Left lung (tissue), 10 donors: ENCODE data around the gene SLC12A8. TPM values are rescaled to one million over a fixed set of nuclear protein-coding genes. Genes with fewer than 3 reads are reported as not detected.

Source experiments
- ATAC-seq: fragments of 200-7000 bp; cut with Tn5 transposase; one replicate; pipeline ENCODE4 v1.9.1; 2020; ENCODE audit warnings: moderate library complexity
- DNase-seq, 4 donors: peaks; one replicate each; pipeline ENCODE4 v3.0.0-alpha.2; 2013 to 2020
- H3K27ac ChIP-seq, 2 donors: fragments of 200-600 bp; sonication (generic) in 1 of 2; one replicate each; pipeline versions ENCODE4 v1.5.0 to v1.8.0; 2020 to 2021
- H3K27me3 ChIP-seq, 2 donors: fragments of 200-600 bp; sonication (generic) in 1 of 2; one replicate each; pipeline versions ENCODE4 v1.5.0 to v1.8.0; 2020 to 2021
- H3K36me3 ChIP-seq, 2 donors: fragments of 200-600 bp; sonication (generic) in 1 of 2; one replicate each; pipeline versions ENCODE4 v1.5.0 to v1.8.0; 2020 to 2021
- H3K4me1 ChIP-seq, 2 donors: fragments of 200-600 bp; one replicate each; pipeline ENCODE4 v1.8.0; 2021
- H3K4me3 ChIP-seq, 2 donors: fragments of 200-600 bp; sonication (generic) in 1 of 2; one replicate each; pipeline versions ENCODE4 v1.5.0 to v1.8.0; 2020 to 2021; ENCODE audit warnings: mild to moderate bottlenecking in 1 of 2
- H3K9me3 ChIP-seq, 2 donors: fragments of 200-600 bp; sonication (generic) in 1 of 2; one replicate each; pipeline versions ENCODE4 v1.5.0 to v1.8.0; 2020 to 2021
- intact Hi-C, 2 donors: fragments of 100-400 bp; cut with DNase I; formaldehyde crosslinking; loops; one replicate each; pipeline versions ENCODE4 v1.11.2 to v1.14.2; 2022
- polyA plus RNA-seq, 6 donors: library from polyadenylated mRNA; unstranded; fragments of 120-200 nt; gene quantifications; one replicate each; pipeline ENCODE4 v1.2.1, GENCODE V29; 2013; ENCODE audit not compliant: insufficient read length in 6 of 6
- total RNA-seq, 2 donors: library from RNA; stranded (reverse); fragmentation: NEBNext Ultra II Directional; extraction: Animal tissue kit (Norgen Biotek cat#: 25700); gene quantifications; one replicate each; pipeline ENCODE4 v1.2.1, GENCODE V29; 2021
- TF ChIP-seq, protein P1 (sequence below), 2 donors: fragments of 200-600 bp; sonication (generic) in 1 of 2; IDR thresholded peaks; one replicate each; pipeline versions ENCODE4 v1.5.0 to v1.8.0; 2021; ENCODE audit warnings: antibody characterized with exemption in 2 of 2
- donor health status: DM: no; HTN: yes; CAD: no.
- donor health status: DM: no; HTN: no; CAD: no.

SLC12A8 gene
- total and polyA plus RNA-seq, 8 donors = 1.1 to 17.1 (median 1.6) TPM

GRCh38 chr3:125121246-125122010 lies 91.1 kb downstream of the SLC12A8 start:
- Histone ChIP-seq H3K36me3 (no peaks in the 10 kb centered on the region), H3K4me3 (no peak overlapping the region)

GRCh38 chr3:125120379-125121122 lies 92.0 kb downstream of the SLC12A8 start:
- peak overlapping the region in 1 of 2 donors; percentile 16 for H3K27ac ChIP-seq
- H3K4me3 ChIP-seq = no peak overlapping the region
- peaks cover 22 to 46% of the 10 kb centered on the region in 2 donors for H3K4me1 ChIP-seq
- intact Hi-C loops = no loop called here
- ATAC-seq = no peak
- no peak for DNase-seq
- H3K36me3 ChIP-seq = no peaks in the 10 kb centered on the region
- TF ChIP-seq, protein P1, sequence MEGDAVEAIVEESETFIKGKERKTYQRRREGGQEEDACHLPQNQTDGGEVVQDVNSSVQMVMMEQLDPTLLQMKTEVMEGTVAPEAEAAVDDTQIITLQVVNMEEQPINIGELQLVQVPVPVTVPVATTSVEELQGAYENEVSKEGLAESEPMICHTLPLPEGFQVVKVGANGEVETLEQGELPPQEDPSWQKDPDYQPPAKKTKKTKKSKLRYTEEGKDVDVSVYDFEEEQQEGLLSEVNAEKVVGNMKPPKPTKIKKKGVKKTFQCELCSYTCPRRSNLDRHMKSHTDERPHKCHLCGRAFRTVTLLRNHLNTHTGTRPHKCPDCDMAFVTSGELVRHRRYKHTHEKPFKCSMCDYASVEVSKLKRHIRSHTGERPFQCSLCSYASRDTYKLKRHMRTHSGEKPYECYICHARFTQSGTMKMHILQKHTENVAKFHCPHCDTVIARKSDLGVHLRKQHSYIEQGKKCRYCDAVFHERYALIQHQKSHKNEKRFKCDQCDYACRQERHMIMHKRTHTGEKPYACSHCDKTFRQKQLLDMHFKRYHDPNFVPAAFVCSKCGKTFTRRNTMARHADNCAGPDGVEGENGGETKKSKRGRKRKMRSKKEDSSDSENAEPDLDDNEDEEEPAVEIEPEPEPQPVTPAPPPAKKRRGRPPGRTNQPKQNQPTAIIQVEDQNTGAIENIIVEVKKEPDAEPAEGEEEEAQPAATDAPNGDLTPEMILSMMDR (IDR thresholded peaks at IDR 0.05) = no peak
- H3K27me3 ChIP-seq = no peaks in the 10 kb centered on the region
- no peaks in the 10 kb centered on the region for H3K9me3 ChIP-seq

More at GRCh38 chr3:125121246-125122010, 91.1 kb downstream of the SLC12A8 start:
- TF ChIP-seq, protein P1 (IDR thresholded peaks at IDR 0.05) = no peak
- intact Hi-C loops = no loop called here
- ATAC-seq = no peak
- peaks cover 29 to 39% of the 10 kb centered on the region in 2 donors for H3K4me1 ChIP-seq
- no peaks in the 10 kb centered on the region for H3K9me3 ChIP-seq
- DNase-seq = no peak
- peak overlapping the region in 1 of 2 donors; percentile 16 for H3K27ac ChIP-seq
- no peaks in the 10 kb centered on the region for H3K27me3 ChIP-seq

DNA sequence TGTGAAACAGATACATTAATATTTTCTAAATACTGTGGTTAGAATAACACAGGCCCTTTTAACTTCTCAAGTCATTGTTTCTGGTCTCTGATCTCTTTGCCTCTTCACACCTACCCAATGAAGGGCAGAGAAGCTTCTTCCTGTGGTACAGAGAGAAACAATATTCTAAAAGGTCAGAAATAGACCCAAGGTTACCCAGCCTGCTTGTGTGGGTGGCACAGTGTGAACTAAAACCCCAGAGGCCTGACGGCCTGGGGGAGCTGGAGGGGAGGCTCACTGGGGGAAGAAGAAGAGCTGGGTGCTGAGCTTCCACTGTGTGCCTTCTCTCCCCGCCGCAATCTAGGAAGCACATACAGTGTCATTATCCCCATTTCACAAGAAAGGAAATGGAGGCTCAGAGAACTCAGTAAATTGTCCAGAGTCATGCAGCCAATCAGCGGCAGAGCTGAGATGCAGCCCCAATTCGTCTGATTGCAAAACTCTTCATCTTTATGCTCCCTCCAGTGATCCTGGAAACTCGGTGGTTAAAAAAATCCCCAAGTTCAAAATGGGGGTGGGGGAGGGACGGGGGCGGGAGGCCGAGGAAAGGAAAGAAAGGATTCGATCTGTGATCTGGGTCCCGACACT lies 92.7 kb downstream of the SLC12A8 start:
- H3K4me1 ChIP-seq = peaks cover 20 to 49% of the 10 kb centered on the region in 2 donors
- H3K27me3 ChIP-seq = no peaks in the 10 kb centered on the region
- peak overlapping the region in 1 of 2 donors; percentile 21 for H3K27ac ChIP-seq
- no peak overlapping the region for H3K4me3 ChIP-seq
- TF ChIP-seq, protein P1 (IDR thresholded peaks at IDR 0.05) = no peak
- intact Hi-C loops = no loop called here
- DNase-seq = peak in 1 of 4 donors; percentile 26
- no peaks in the 10 kb centered on the region for H3K36me3 ChIP-seq
- ATAC-seq = no peak
- no peaks in the 10 kb centered on the region for H3K9me3 ChIP-seq

GRCh38 chr3:125118600-125118999 lies 93.9 kb downstream of the SLC12A8 start:
- Histone ChIP-seq H3K27me3 (no peaks in the 10 kb centered on the region), H3K4me3 (no peak overlapping the region), H3K4me1 (peaks cover 20 to 49% of the 10 kb centered on the region in 2 donors), H3K36me3 (no peaks in the 10 kb centered on the region), H3K27ac (no peak overlapping the region), H3K9me3 (no peaks in the 10 kb centered on the region)
- TF ChIP-seq, protein P1 (IDR thresholded peaks at IDR 0.05) = no peak
- intact Hi-C loops = no loop called here
- ATAC-seq = no peak
- no peak for DNase-seq
